HUES64 (cell line): ENCODE measurements around the gene TMCC2.
"Not testable (repeated sequence)": the region's sequence is repeated elsewhere in the genome, so short reads cannot be mapped to it uniquely, and the experiment has no call there.

Experiments
- H3K27ac ChIP-seq: 2 replicates; pipeline ENCODE4 v1.7.0; 2013; ENCODE audit warnings: low read depth, low read length, inconsistent platforms
- H3K27me3 ChIP-seq: 2 replicates; pipeline ENCODE4 v1.6.1; 2013; ENCODE audit warnings: mild to moderate bottlenecking, low read length; ENCODE audit not compliant: insufficient read depth
- H3K36me3 ChIP-seq: 2 replicates; pipeline ENCODE4 v1.6.1; 2013; ENCODE audit warnings: mild to moderate bottlenecking, low read length; ENCODE audit not compliant: insufficient read depth
- H3K4me1 ChIP-seq: 2 replicates; pipeline ENCODE4 v1.6.1; 2013; ENCODE audit warnings: mild to moderate bottlenecking, low read length, moderate library complexity; ENCODE audit not compliant: insufficient read depth
- H3K4me3 ChIP-seq: 2 replicates; pipeline ENCODE4 v1.5.1; 2013; ENCODE audit warnings: mild to moderate bottlenecking, low read length, moderate library complexity
- H3K9ac ChIP-seq: 2 replicates; pipeline ENCODE4 v1.6.1; 2013; ENCODE audit warnings: mild to moderate bottlenecking, low read depth, low read length
- H3K9me3 ChIP-seq: 2 replicates; pipeline ENCODE4 v1.6.1; 2013; ENCODE audit warnings: low read depth, low read length; ENCODE audit not compliant: insufficient read depth
- WGBS: fragments of 150-250, 120-280 bp; methylation state at CpG from one replicate; pipeline ENCODE4 v1.1.7; 2013; ENCODE audit warnings: missing lambda C conversion rate; 5-methylcytosine and 5-hydroxymethylcytosine counted together

Gene TMCC2

GRCh38 chr1:205285381-205286101, 57.8 kb downstream of the TMCC2 start:
- Histone ChIP-seq H3K9ac (no peak overlapping the region), H3K36me3 (no peaks in the 10 kb centered on the region), H3K4me1 (peaks cover 43% of the 10 kb centered on the region), H3K9me3 (no peaks in the 10 kb centered on the region), H3K27ac (peak overlapping the region; percentile 87), H3K27me3 (no peaks in the 10 kb centered on the region), H3K4me3 (no peak overlapping the region)
- WGBS, result 66% methylated on average over 12 of the region's 12 CpGs

GRCh38 chr1:205286335-205286950, 58.7 kb downstream of the TMCC2 start:
- no peaks in the 10 kb centered on the region for H3K9me3 ChIP-seq
- no peak overlapping the region for H3K27ac ChIP-seq
- H3K9ac ChIP-seq, result no peak overlapping the region
- H3K36me3 ChIP-seq, result no peaks in the 10 kb centered on the region
- WGBS, result 92% methylated on average over 9 of the region's 9 CpGs
- no peaks in the 10 kb centered on the region for H3K27me3 ChIP-seq
- H3K4me3 ChIP-seq, result no peak overlapping the region
- H3K4me1 ChIP-seq, result peaks cover 43% of the 10 kb centered on the region

- WGBS, result 94% methylated on average over 3 of the region's 3 CpGs
- peaks cover 43% of the 10 kb centered on the region for H3K4me1 ChIP-seq
Observed at GRCh38 chr1:205287076-205287475, 59.3 kb downstream of the TMCC2 start.

GRCh38 chr1:205287767-205288559, 60.2 kb downstream of the TMCC2 start:
- Histone ChIP-seq H3K9ac (no peak overlapping the region), H3K4me1 (peaks cover 43% of the 10 kb centered on the region), H3K27ac (peak overlapping the region; percentile 4; the same call in 1 of the 2 replicates), H3K4me3 (no peak overlapping the region), H3K36me3 (no peaks in the 10 kb centered on the region), H3K9me3 (no peaks in the 10 kb centered on the region), H3K27me3 (no peaks in the 10 kb centered on the region)
- 47% methylated on average over 8 of the region's 8 CpGs for WGBS

More at GRCh38 chr1:205287076-205287475, 59.3 kb downstream of the TMCC2 start:
- Histone ChIP-seq H3K27me3 (no peaks in the 10 kb centered on the region), H3K4me3 (no peak overlapping the region), H3K9me3 (no peaks in the 10 kb centered on the region), H3K9ac (no peak overlapping the region), H3K36me3 (no peaks in the 10 kb centered on the region), H3K27ac (no peak overlapping the region)

- WGBS, result 91% methylated on average over 6 of the region's 6 CpGs
- H3K4me1 ChIP-seq, result peaks cover 45% of the 10 kb centered on the region
- H3K27me3 ChIP-seq, result no peaks in the 10 kb centered on the region
- H3K9ac ChIP-seq, result no peak overlapping the region
- no peak overlapping the region for H3K4me3 ChIP-seq
- H3K27ac ChIP-seq, result no peak overlapping the region
- H3K36me3 ChIP-seq, result no peaks in the 10 kb centered on the region
- H3K9me3 ChIP-seq, result no peaks in the 10 kb centered on the region
Observed at GRCh38 chr1:205291596-205291995, 63.9 kb downstream of the TMCC2 start.

GRCh38 chr1:205293350-205294074, 65.8 kb downstream of the TMCC2 start:
- WGBS, result 87% methylated on average over 9 of the region's 10 CpGs
- no peak overlapping the region for H3K4me3 ChIP-seq
- no peaks in the 10 kb centered on the region for H3K27me3 ChIP-seq
- H3K4me1 ChIP-seq, result peaks cover 41% of the 10 kb centered on the region
- H3K36me3 ChIP-seq, result no peaks in the 10 kb centered on the region
- H3K27ac ChIP-seq, result peak overlapping the region; percentile 97
- peak overlapping the region; percentile 69; the same call in 1 of the 2 replicates for H3K9ac ChIP-seq
- H3K9me3 ChIP-seq, result no peaks in the 10 kb centered on the region

- Histone ChIP-seq H3K4me1 (peaks cover 46% of the 10 kb centered on the region), H3K4me3 (peak overlapping the region; percentile 8; the same call in 1 of the 2 replicates), H3K36me3 (no peaks in the 10 kb centered on the region), H3K27ac (peak overlapping the region; percentile 97), H3K9ac (peak overlapping the region; percentile 71), H3K27me3 (no peaks in the 10 kb centered on the region), H3K9me3 (no peaks in the 10 kb centered on the region)
- WGBS, result 46% methylated on average over 6 of the region's 6 CpGs
Observed at GRCh38 chr1:205294175-205294917, 66.6 kb downstream of the TMCC2 start.

GRCh38 chr1:205294934-205295333, 67.2 kb downstream of the TMCC2 start:
- Histone ChIP-seq H3K27me3 (no peaks in the 10 kb centered on the region), H3K4me3 (peak overlapping the region; percentile 8; the same call in 1 of the 2 replicates), H3K9ac (peak overlapping the region; percentile 71), H3K27ac (peak overlapping the region; percentile 97), H3K9me3 (no peaks in the 10 kb centered on the region), H3K4me1 (peaks cover 48% of the 10 kb centered on the region), H3K36me3 (no peaks in the 10 kb centered on the region)
- WGBS, result 36% methylated on average over 5 of the region's 5 CpGs

GRCh38 chr1:205296154-205296553, 68.4 kb downstream of the TMCC2 start:
- no peak overlapping the region; the same call in 1 of the 2 replicates for H3K9ac ChIP-seq
- no peak overlapping the region for H3K4me3 ChIP-seq
- no peaks in the 10 kb centered on the region for H3K27me3 ChIP-seq
- H3K9me3 ChIP-seq, result no peaks in the 10 kb centered on the region
- 87% methylated on average over 2 of the region's 2 CpGs for WGBS
- peak overlapping the region; percentile 97 for H3K27ac ChIP-seq
- H3K4me1 ChIP-seq, result peaks cover 58% of the 10 kb centered on the region
- no peaks in the 10 kb centered on the region for H3K36me3 ChIP-seq

- not testable (repeated sequence) for H3K36me3 ChIP-seq, H3K9me3 ChIP-seq, H3K4me3 ChIP-seq, H3K27me3 ChIP-seq
- peaks cover 69% of the 10 kb centered on the region for H3K4me1 ChIP-seq
- peak overlapping the region; percentile 17; the same call in 1 of the 2 replicates for H3K9ac ChIP-seq
- peak overlapping the region; percentile 81 for H3K27ac ChIP-seq
- WGBS, result 93% methylated on average over 5 of the region's 5 CpGs
Observed at GRCh38 chr1:205297546-205298177, 69.9 kb downstream of the TMCC2 start.
